K562 (cell line): Measurements from ENCODE around the gene KCNK7. TPM values are rescaled to one million over a fixed set of nuclear protein-coding genes. Genes with fewer than 3 reads are reported as not detected.

Experiments
- AFF4 ChIP-seq: sonication (generic); formaldehyde crosslinking; IDR thresholded peaks from 2 replicates; pipeline ENCODE4 v1.8.0; 2023; ENCODE audit warnings: mild to moderate bottlenecking, missing genetic modification reagents
- CBFB ChIP-seq: sonication (generic); formaldehyde crosslinking; IDR thresholded peaks from 2 replicates; pipeline ENCODE4 v1.4.0; 2020; ENCODE audit warnings: mild to moderate bottlenecking, missing genetic modification reagents
- CCAR2 ChIP-seq: fragments of 200-400 bp; formaldehyde crosslinking; IDR thresholded peaks from 2 replicates; pipeline ENCODE4 v1.6.1; 2017; ENCODE audit warnings: mild to moderate bottlenecking, low read depth, low read length
- CTBP1 ChIP-seq: fragments of 450-650 bp; IDR thresholded peaks from 2 replicates; pipeline ENCODE4 v1.6.1; 2016; ENCODE audit warnings: borderline replicate concordance
- MYBL2 ChIP-seq, 2 experiments: fragments of 450-650 bp in 1 of 2; sonication (generic) in 1 of 2; formaldehyde crosslinking in 1 of 2; IDR thresholded peaks; 2 replicates each; pipeline versions ENCODE4 v1.6.1 to v1.8.1; 2017 to 2022; ENCODE audit warnings: borderline replicate concordance in 1 of 2, inconsistent platforms in 1 of 2, low read depth in 1 of 2, mild to moderate bottlenecking in 1 of 2, missing genetic modification reagents in 1 of 2, moderate library complexity in 1 of 2
- PHF8 ChIP-seq: fragments of 200-600 bp; sonication (generic); IDR thresholded peaks from 2 replicates; pipeline ENCODE4 v1.6.1; 2012; ENCODE audit warnings: mixed run types, mild to moderate bottlenecking, inconsistent platforms, low read length, moderate library complexity, borderline replicate concordance
- RB1 ChIP-seq: fragments of 450-650 bp; IDR thresholded peaks from 2 replicates; pipeline ENCODE4 v1.6.1; 2017; ENCODE audit warnings: low read depth, mild to moderate bottlenecking
- RBFOX2 ChIP-seq: fragments of 200-400 bp; formaldehyde crosslinking; IDR thresholded peaks from 2 replicates; pipeline ENCODE4 v1.6.1; 2017; ENCODE audit warnings: low read depth, mild to moderate bottlenecking, low read length, moderate library complexity
- SRSF9 ChIP-seq: fragments of 200-400 bp; formaldehyde crosslinking; IDR thresholded peaks from 2 replicates; pipeline ENCODE4 v1.6.1; 2017; ENCODE audit warnings: low read depth, low read length, borderline replicate concordance
- XRCC3 ChIP-seq: fragments of 450-650 bp; IDR thresholded peaks from 2 replicates; pipeline ENCODE4 v1.6.1; 2017; ENCODE audit warnings: mild to moderate bottlenecking, moderate library complexity
- ZNF232 ChIP-seq: sonication (generic); formaldehyde crosslinking; IDR thresholded peaks from 2 replicates; pipeline ENCODE4 v1.8.0; 2022; ENCODE audit warnings: mild to moderate bottlenecking, missing genetic modification reagents
- polyA plus RNA-seq, 8 experiments: library from polyadenylated mRNA; depleted of rRNA in 4 of 8; stranded (reverse) in 5 of 8; unstranded in 3 of 8; fragments of >200 nt; fragmentation: Nextera tagmentation in 2 of 8; fragmentation: Illumina TruSeq in 1 of 8; extraction: Ambion mirVana in 2 of 8; extraction: Trizol in 1 of 8; gene quantifications; 2 replicates each; pipeline versions ENCODE4 v1.2.1 to v1.2.3, GENCODE V29; 2011 to 2014; ENCODE audit warnings: inconsistent platforms in 1 of 8, missing spikeins in 1 of 8
- total RNA-seq, 7 experiments: library from RNA; depleted of rRNA in 6 of 7; stranded (reverse); fragments of >200 nt in 6 of 7; fragmentation: Illumina TruSeq in 2 of 7; extraction: Trizol in 2 of 7; gene quantifications; 2 replicates each; pipeline versions ENCODE4 v1.2.1 to v1.2.3, GENCODE V29; 2011 to 2021; ENCODE audit warnings: low replicate concordance in 1 of 7

KCNK7 gene
- total and polyA plus RNA-seq, 9 of the 15 experiments (the other 6 are each of a cell fraction or from before 2014, with no cell fraction given): 0.07 to 0.40 TPM; not detected in 7

DNA sequence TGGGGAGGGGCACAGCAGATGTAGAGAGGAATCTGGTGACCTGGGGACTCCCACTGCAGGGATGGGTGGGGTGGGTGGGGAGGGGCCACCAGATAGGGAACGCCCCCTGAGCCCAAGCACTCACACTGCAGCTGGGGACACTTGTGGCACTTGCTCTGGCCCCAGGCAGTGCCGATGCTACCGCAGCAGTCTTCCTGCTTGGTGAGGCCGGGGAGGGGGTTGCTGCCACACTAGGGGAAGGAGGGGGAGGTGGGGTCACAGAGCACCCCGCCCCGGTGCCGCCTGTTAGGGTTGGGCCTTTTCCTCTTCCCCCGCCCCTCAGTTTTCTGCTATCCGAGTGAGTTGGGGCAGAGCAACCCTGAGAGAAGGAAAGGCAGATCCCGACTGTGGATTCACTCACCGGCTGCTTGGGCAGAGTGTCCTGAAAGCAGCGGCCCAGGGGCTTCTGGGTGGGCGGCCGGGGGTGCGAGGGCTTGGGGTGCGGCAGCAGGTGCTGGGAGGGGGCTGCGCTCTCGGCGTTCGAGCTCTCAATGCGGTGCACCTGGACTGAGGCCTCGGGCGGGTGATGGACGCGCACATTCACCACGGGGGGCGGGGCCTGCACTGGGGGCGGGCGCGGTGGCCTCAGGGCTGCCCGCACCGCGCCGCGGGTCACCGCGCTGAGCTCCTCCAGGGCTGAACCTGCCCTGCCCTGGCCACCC, 42.1 kb downstream of the KCNK7 start (continued):
- peak; percentile 52; the same call in 1 of the 2 replicates for TF ChIP-seq PHF8
- no peak for TF ChIP-seq ZNF232
- TF ChIP-seq MYBL2 (IDR thresholded peaks at IDR 0.05; ENCODE audit: low read depth): no peak
- no peak for TF ChIP-seq MYBL2 (CRISPR knock-in tag; IDR thresholded peaks at IDR 0.05; ENCODE audit: borderline replicate concordance)
- TF ChIP-seq SRSF9: no peak
- no peak for TF ChIP-seq AFF4
- no peak for TF ChIP-seq RB1
- no peak for TF ChIP-seq XRCC3
- TF ChIP-seq CBFB (CRISPR knock-in tag): no peak
- TF ChIP-seq CCAR2: no peak
- 0 out of 2 replicates have a peak, but pooled peaks have one; percentile 17 for TF ChIP-seq CTBP1
- peak; percentile 39; the same call in 1 of the 2 replicates for TF ChIP-seq RBFOX2
